Liver (tissue), 3 donors: ENCODE measurements around the gene EMX1.
"Not testable (repeated sequence)": the region's sequence is repeated elsewhere in the genome, so short reads cannot be mapped to it uniquely, and the experiment has no call there.

Experiments
- CTCF ChIP-seq: fragments of 150-350 bp; IDR thresholded peaks from 2 replicates; pipeline ENCODE4 v1.5.1; 2017; ENCODE audit warnings: improper control_type of control experiment, low read depth, low read length; ENCODE audit not compliant: missing input control
- FOXA1 ChIP-seq: IDR thresholded peaks from 2 replicates; pipeline ENCODE4 v1.6.1; 2016; ENCODE audit warnings: antibody characterized with exemption
- GABPA ChIP-seq, 2 donors: IDR thresholded peaks in 1 of 2; conservative IDR thresholded peaks in 1 of 2; 2 replicates each; pipeline ENCODE4 v1.6.1; 2016; ENCODE audit warnings: antibody characterized with exemption in 2 of 2, mild to moderate bottlenecking in 1 of 2, moderate library complexity in 1 of 2
- JUND ChIP-seq, 2 donors: IDR thresholded peaks; 2 replicates each; pipeline ENCODE4 v1.6.1; 2016; ENCODE audit warnings: antibody characterized with exemption in 2 of 2
- MAX ChIP-seq: IDR thresholded peaks from 2 replicates; pipeline ENCODE4 v1.6.1; 2016; ENCODE audit warnings: antibody characterized with exemption
- RAD21 ChIP-seq, 2 donors: IDR thresholded peaks; 2 replicates each; pipeline ENCODE4 v1.6.1; 2016; ENCODE audit warnings: antibody characterized with exemption in 2 of 2, mild to moderate bottlenecking in 2 of 2
- REST ChIP-seq: IDR thresholded peaks from 2 replicates; pipeline ENCODE4 v1.6.1; 2016; ENCODE audit warnings: antibody characterized with exemption, mild to moderate bottlenecking
- TAF1 ChIP-seq: conservative IDR thresholded peaks from 2 replicates; pipeline ENCODE4 v1.6.1; 2016; ENCODE audit warnings: antibody characterized with exemption, mild to moderate bottlenecking
- YY1 ChIP-seq: IDR thresholded peaks from 2 replicates; pipeline ENCODE4 v1.6.1; 2016; ENCODE audit warnings: antibody characterized with exemption, mild to moderate bottlenecking
- ZBTB33 ChIP-seq: IDR thresholded peaks from 2 replicates; pipeline ENCODE4 v1.6.1; 2016; ENCODE audit warnings: antibody characterized with exemption
- donor health status: healthy.
- donor health status: healthy.

- not testable (repeated sequence) for TF ChIP-seq REST; CTCF; RAD21 (IDR thresholded peaks at IDR 0.05); FOXA1; MAX; GABPA (IDR thresholded peaks at IDR 0.05 in 1 of 2, conservative IDR thresholded peaks at IDR 0.05 in 1 of 2); TAF1; ZBTB33; YY1; JUND (IDR thresholded peaks at IDR 0.05)
Observed at GRCh38 chr2:72907369-72907768, 9.9 kb upstream of the EMX1 start.
